Measurements from ENCODE around the gene NFIB. TPM values are rescaled to one million over a fixed set of nuclear protein-coding genes. Genes with fewer than 3 reads are reported as not detected.

Gene NFIB
- total RNA-seq, 2 experiments from 2014 or later: not detected

- no peaks in the 10 kb centered on the region for H3K27me3 Mint-ChIP-seq
- H3K4me1 Mint-ChIP-seq (ENCODE audit: low read depth): no peaks in the 10 kb centered on the region
- H3K4me3 Mint-ChIP-seq: no peak overlapping the region
- no peak for DNase-seq
- no peaks in the 10 kb centered on the region for H3K9me3 Mint-ChIP-seq
- TF ChIP-seq CTCF (IDR thresholded peaks at IDR 0.05): no peak
- POLR2A ChIA-PET: no interaction called here
- CTCF ChIA-PET: no interaction called here
- intact Hi-C loops (cut with micrococcal nuclease): no loop called here
- H3K36me3 Mint-ChIP-seq (ENCODE audit: low read depth): no peaks in the 10 kb centered on the region
- no peak for ATAC-seq
- no peak overlapping the region for H3K27ac Mint-ChIP-seq
Measured at GRCh38 chr9:14246951-14247350, 67.0 kb downstream of the NFIB start.

- no peaks in the 10 kb centered on the region for H3K27me3 Mint-ChIP-seq
- H3K36me3 Mint-ChIP-seq (ENCODE audit: low read depth): no peaks in the 10 kb centered on the region
- intact Hi-C loops (cut with micrococcal nuclease): no loop called here
- CTCF ChIA-PET: no interaction called here
- no peak for DNase-seq
- no peaks in the 10 kb centered on the region for H3K4me1 Mint-ChIP-seq (ENCODE audit: low read depth)
- POLR2A ChIA-PET: no interaction called here
- ATAC-seq: no peak
- no peak overlapping the region for H3K27ac Mint-ChIP-seq
- no peak for TF ChIP-seq CTCF (IDR thresholded peaks at IDR 0.05)
- H3K9me3 Mint-ChIP-seq: no peaks in the 10 kb centered on the region
- no peak overlapping the region for H3K4me3 Mint-ChIP-seq
Measured at GRCh38 chr9:14245901-14246525, 67.9 kb downstream of the NFIB start.

GRCh38 chr9:14243514-14244042 is 70.4 kb downstream of the NFIB start:
- no peak overlapping the region for H3K27ac Mint-ChIP-seq
- DNase-seq (no peak), ATAC-seq (no peak)
- H3K36me3 Mint-ChIP-seq (ENCODE audit: low read depth): no peaks in the 10 kb centered on the region
- intact Hi-C loops (cut with micrococcal nuclease): no loop called here
- no peaks in the 10 kb centered on the region for H3K9me3 Mint-ChIP-seq
- TF ChIP-seq CTCF (IDR thresholded peaks at IDR 0.05): no peak
- H3K4me1 Mint-ChIP-seq (ENCODE audit: low read depth): no peaks in the 10 kb centered on the region
- CTCF ChIA-PET: no interaction called here
- POLR2A ChIA-PET: no interaction called here
- peaks cover 1% of the 10 kb centered on the region for H3K27me3 Mint-ChIP-seq
- no peak overlapping the region for H3K4me3 Mint-ChIP-seq

GRCh38 chr9:14242150-14242805 is 71.7 kb downstream of the NFIB start:
- DNase-seq (no peak), ATAC-seq (no peak)
- no peaks in the 10 kb centered on the region for H3K4me1 Mint-ChIP-seq (ENCODE audit: low read depth)
- no peak overlapping the region for H3K27ac Mint-ChIP-seq
- POLR2A ChIA-PET: no interaction called here
- H3K36me3 Mint-ChIP-seq (ENCODE audit: low read depth): no peaks in the 10 kb centered on the region
- H3K4me3 Mint-ChIP-seq: no peak overlapping the region
- H3K9me3 Mint-ChIP-seq: no peaks in the 10 kb centered on the region
- CTCF ChIA-PET: no interaction called here
- TF ChIP-seq CTCF (IDR thresholded peaks at IDR 0.05): no peak
- intact Hi-C loops (cut with micrococcal nuclease): no loop called here
- peaks cover 5% of the 10 kb centered on the region for H3K27me3 Mint-ChIP-seq

- intact Hi-C loops (cut with micrococcal nuclease): no loop called here
- ATAC-seq: no peak
- TF ChIP-seq CTCF (IDR thresholded peaks at IDR 0.05): no peak
Measured at GRCh38 chr9:14240537-14240936, 73.4 kb downstream of the NFIB start.

More at GRCh38 chr9:14240537-14240936, 73.4 kb downstream of the NFIB start:
- H3K4me1 Mint-ChIP-seq (ENCODE audit: low read depth): no peaks in the 10 kb centered on the region
- POLR2A ChIA-PET: no interaction called here
- no peaks in the 10 kb centered on the region for H3K36me3 Mint-ChIP-seq (ENCODE audit: low read depth)
- peaks cover 5% of the 10 kb centered on the region for H3K27me3 Mint-ChIP-seq
- no peak overlapping the region for H3K27ac Mint-ChIP-seq
- CTCF ChIA-PET: no interaction called here
- DNase-seq: no peak
- no peak overlapping the region for H3K4me3 Mint-ChIP-seq
- H3K9me3 Mint-ChIP-seq: no peaks in the 10 kb centered on the region
